Neural progenitor cell (in vitro differentiated cells): Measurements from ENCODE around the gene TIFAB. TPM values are rescaled to one million over a fixed set of nuclear protein-coding genes. Genes with fewer than 3 reads are reported as not detected.

Source experiments
- DNase-seq: peaks from one replicate; pipeline ENCODE4 v3.0.0-alpha.2; 2016; ENCODE audit warnings: low spot score
- H2AFZ ChIP-seq: fragments of 200-600 bp; sonication (generic); replicated peaks from 2 replicates; pipeline ENCODE4 v1.6.1; 2016; ENCODE audit warnings: antibody characterized with exemption
- H3F3A ChIP-seq: fragments of 200-600 bp; sonication (generic); 2 replicates; pipeline ENCODE4 v1.6.1; 2016; ENCODE audit warnings: antibody characterized with exemption, low read depth
- H3K27ac ChIP-seq: fragments of 200-600 bp; sonication (generic); 2 replicates; pipeline ENCODE4 v1.5.1; 2016; ENCODE audit warnings: mild to moderate bottlenecking
- H3K27me3 ChIP-seq: fragments of 200-600 bp; sonication (generic); 2 replicates; pipeline ENCODE4 v1.6.1; 2016; ENCODE audit warnings: mild to moderate bottlenecking, moderate library complexity
- H3K36me3 ChIP-seq: fragments of 200-600 bp; sonication (generic); 2 replicates; pipeline ENCODE4 v1.5.1; 2016
- H3K4me1 ChIP-seq: fragments of 200-600 bp; sonication (generic); 2 replicates; pipeline ENCODE4 v1.6.1; 2016; ENCODE audit warnings: mixed run types
- H3K4me2 ChIP-seq: fragments of 200-600 bp; sonication (generic); 2 replicates; pipeline ENCODE4 v1.6.1; 2016
- H3K4me3 ChIP-seq: fragments of 200-600 bp; sonication (generic); 2 replicates; pipeline ENCODE4 v1.5.1; 2016
- H3K79me2 ChIP-seq: fragments of 200-600 bp; sonication (generic); 2 replicates; pipeline ENCODE4 v1.6.1; 2016; ENCODE audit warnings: low read depth
- H3K9ac ChIP-seq: fragments of 200-600 bp; sonication (generic); 2 replicates; pipeline ENCODE4 v1.6.1; 2016
- H3K9me3 ChIP-seq: fragments of 200-600 bp; sonication (generic); 2 replicates; pipeline ENCODE4 v1.5.1; 2016; ENCODE audit warnings: low read depth
- H4K20me1 ChIP-seq: fragments of 200-600 bp; sonication (generic); 2 replicates; pipeline ENCODE4 v1.6.1; 2016; ENCODE audit warnings: low read depth
- H3K27ac Mint-ChIP-seq: 3 replicates; pipeline ENCODE4 v1.8.0; 2021; ENCODE audit warnings: mixed read lengths
- H3K27me3 Mint-ChIP-seq: 2 replicates; pipeline ENCODE4 v1.8.0; 2022; ENCODE audit warnings: low read depth, mild to moderate bottlenecking, inconsistent platforms, moderate library complexity, mixed read lengths; ENCODE audit not compliant: insufficient read depth
- H3K36me3 Mint-ChIP-seq: 3 replicates; pipeline ENCODE4 v1.8.0; 2021; ENCODE audit warnings: mixed read lengths
- H3K4me1 Mint-ChIP-seq: 3 replicates; pipeline ENCODE4 v1.8.0; 2021; ENCODE audit warnings: mixed read lengths
- H3K4me3 Mint-ChIP-seq: 3 replicates; pipeline ENCODE4 v1.8.0; 2021; ENCODE audit warnings: mild to moderate bottlenecking, moderate library complexity, mixed read lengths
- H3K9me3 Mint-ChIP-seq: 3 replicates; pipeline ENCODE4 v1.8.0; 2020; ENCODE audit warnings: mixed read lengths
- CTCF ChIP-seq: fragments of 200-600 bp; sonication (generic); IDR thresholded peaks from 2 replicates; pipeline ENCODE4 v1.5.1; 2017; ENCODE audit warnings: antibody characterized with exemption, mild to moderate bottlenecking
- EZH2 ChIP-seq: fragments of 200-600 bp; sonication (generic); IDR thresholded peaks from 2 replicates; pipeline ENCODE4 v1.6.1; 2017; ENCODE audit warnings: antibody characterized with exemption, mild to moderate bottlenecking, moderate library complexity
- EZH2phosphoT487 ChIP-seq: fragments of 200-600 bp; sonication (generic); IDR thresholded peaks from 2 replicates; pipeline ENCODE4 v1.6.1; 2017; ENCODE audit warnings: antibody characterized with exemption
- total RNA-seq: library from RNA; depleted of rRNA; stranded (reverse); fragments of >200 nt; gene quantifications from 2 replicates; pipeline ENCODE4 v1.2.3, GENCODE V29; 2015; ENCODE audit warnings: low replicate concordance

Gene TIFAB
- total RNA-seq, 1 donor from 2014 or later: not detected

GRCh38 chr5:135451581-135452320, 400 bp downstream of the TIFAB start:
- Histone ChIP-seq H3K4me1 (no peaks in the 10 kb centered on the region), H3K36me3 (no peaks in the 10 kb centered on the region), H3K9ac (no peak overlapping the region), H3K4me3 (no peak overlapping the region), H3F3A (no peaks in the 10 kb centered on the region), H2AFZ (no peak overlapping the region), H3K79me2 (no peaks in the 10 kb centered on the region), H4K20me1 (no peaks in the 10 kb centered on the region), H3K4me2 (no peak overlapping the region), H3K27ac (no peak overlapping the region), H3K9me3 (no peaks in the 10 kb centered on the region), H3K27me3 (peaks cover 52% of the 10 kb centered on the region)
- Mint-ChIP-seq H3K9me3 (no peaks in the 10 kb centered on the region), H3K27ac (no peak overlapping the region), H3K4me3 (no peak overlapping the region), H3K4me1 (peaks cover 11% of the 10 kb centered on the region), H3K27me3 (peaks cover 12% of the 10 kb centered on the region), H3K36me3 (no peaks in the 10 kb centered on the region)
- DNase-seq: no peak
- no peak for TF ChIP-seq EZH2
- no peak for TF ChIP-seq CTCF
- no peak for TF ChIP-seq EZH2phosphoT487

- TF ChIP-seq EZH2phosphoT487 (no peak), EZH2 (no peak), CTCF (no peak)
- Histone ChIP-seq H3K4me1 (no peaks in the 10 kb centered on the region), H3K9ac (no peak overlapping the region), H3K79me2 (no peaks in the 10 kb centered on the region), H3F3A (no peaks in the 10 kb centered on the region), H3K27me3 (peaks cover 44% of the 10 kb centered on the region), H3K36me3 (no peaks in the 10 kb centered on the region), H4K20me1 (no peaks in the 10 kb centered on the region), H3K27ac (no peak overlapping the region), H3K4me2 (no peak overlapping the region), H3K9me3 (no peaks in the 10 kb centered on the region), H2AFZ (no peak overlapping the region), H3K4me3 (no peak overlapping the region)
- H3K36me3 Mint-ChIP-seq: no peaks in the 10 kb centered on the region
- no peaks in the 10 kb centered on the region for H3K9me3 Mint-ChIP-seq
- H3K27me3 Mint-ChIP-seq: peaks cover 13% of the 10 kb centered on the region
- DNase-seq: no peak
- peak overlapping the region; percentile 74 for H3K27ac Mint-ChIP-seq
- peaks cover 11% of the 10 kb centered on the region for H3K4me1 Mint-ChIP-seq
- no peak overlapping the region for H3K4me3 Mint-ChIP-seq
Measured at GRCh38 chr5:135450952-135451351, 1.2 kb downstream of the TIFAB start.

DNA sequence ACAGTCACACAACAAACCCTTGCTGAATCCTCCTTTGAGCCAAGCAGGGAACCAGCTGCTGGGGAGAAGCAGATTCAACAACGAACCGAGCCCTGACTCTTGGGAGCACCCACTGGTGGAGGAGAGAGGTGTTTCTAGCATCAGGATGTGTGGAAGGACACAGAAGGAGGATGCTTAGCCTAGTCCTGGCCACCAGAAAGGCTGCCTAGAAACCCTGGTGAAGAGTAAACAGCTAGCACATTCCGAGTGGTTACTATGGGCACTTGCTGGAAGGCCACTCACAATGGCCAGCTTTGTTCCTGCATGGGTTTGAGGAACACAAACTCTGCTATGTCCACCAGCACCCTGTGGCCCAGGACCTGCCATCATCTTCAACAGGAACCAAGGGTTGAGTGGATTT, 1.8 kb downstream of the TIFAB start:
- H3K36me3 Mint-ChIP-seq: no peaks in the 10 kb centered on the region
- H3K27me3 Mint-ChIP-seq: peaks cover 13% of the 10 kb centered on the region
- no peak overlapping the region for H3K4me2 ChIP-seq

More for the DNA sequence above, 1.8 kb downstream of the TIFAB start:
- no peaks in the 10 kb centered on the region for H3K79me2 ChIP-seq
- H3F3A ChIP-seq: no peaks in the 10 kb centered on the region
- no peak overlapping the region for H2AFZ ChIP-seq
- Mint-ChIP-seq H3K9me3 (no peaks in the 10 kb centered on the region), H3K27ac (no peak overlapping the region), H3K4me3 (no peak overlapping the region), H3K4me1 (peaks cover 11% of the 10 kb centered on the region)
- H3K4me1 ChIP-seq: no peaks in the 10 kb centered on the region
- no peak overlapping the region for H3K9ac ChIP-seq
- no peak for DNase-seq
- H3K36me3 ChIP-seq: no peaks in the 10 kb centered on the region
- peaks cover 38% of the 10 kb centered on the region for H3K27me3 ChIP-seq
- H3K27ac ChIP-seq: no peak overlapping the region
- no peaks in the 10 kb centered on the region for H3K9me3 ChIP-seq
- no peaks in the 10 kb centered on the region for H4K20me1 ChIP-seq
- TF ChIP-seq CTCF (no peak), EZH2phosphoT487 (no peak), EZH2 (no peak)
- no peak overlapping the region for H3K4me3 ChIP-seq
